ENCODE measurements around the gene PCSK6. TPM values are rescaled to one million over a fixed set of nuclear protein-coding genes. Genes with fewer than 3 reads are reported as not detected.
A peak's percentile ranks its signal among the peaks of the same experiment; 100 is the strongest.

PCSK6 gene
- total RNA-seq, 1 donor from 2014 or later, result 16.6 TPM

GRCh38 chr15:101258238-101259144, 231.0 kb downstream of the PCSK6 start:
- Histone ChIP-seq H3K27ac (no peak overlapping the region), H3K27me3 (no peaks in the 10 kb centered on the region), H3K4me1 (no peaks in the 10 kb centered on the region), H3K4me3 (no peak overlapping the region), H3K9me3 (no peaks in the 10 kb centered on the region), H3K36me3 (no peaks in the 10 kb centered on the region)
- ATAC-seq (peak; percentile 88), DNase-seq (no peak)
- TF ChIP-seq, protein P1, sequence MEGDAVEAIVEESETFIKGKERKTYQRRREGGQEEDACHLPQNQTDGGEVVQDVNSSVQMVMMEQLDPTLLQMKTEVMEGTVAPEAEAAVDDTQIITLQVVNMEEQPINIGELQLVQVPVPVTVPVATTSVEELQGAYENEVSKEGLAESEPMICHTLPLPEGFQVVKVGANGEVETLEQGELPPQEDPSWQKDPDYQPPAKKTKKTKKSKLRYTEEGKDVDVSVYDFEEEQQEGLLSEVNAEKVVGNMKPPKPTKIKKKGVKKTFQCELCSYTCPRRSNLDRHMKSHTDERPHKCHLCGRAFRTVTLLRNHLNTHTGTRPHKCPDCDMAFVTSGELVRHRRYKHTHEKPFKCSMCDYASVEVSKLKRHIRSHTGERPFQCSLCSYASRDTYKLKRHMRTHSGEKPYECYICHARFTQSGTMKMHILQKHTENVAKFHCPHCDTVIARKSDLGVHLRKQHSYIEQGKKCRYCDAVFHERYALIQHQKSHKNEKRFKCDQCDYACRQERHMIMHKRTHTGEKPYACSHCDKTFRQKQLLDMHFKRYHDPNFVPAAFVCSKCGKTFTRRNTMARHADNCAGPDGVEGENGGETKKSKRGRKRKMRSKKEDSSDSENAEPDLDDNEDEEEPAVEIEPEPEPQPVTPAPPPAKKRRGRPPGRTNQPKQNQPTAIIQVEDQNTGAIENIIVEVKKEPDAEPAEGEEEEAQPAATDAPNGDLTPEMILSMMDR (IDR thresholded peaks at IDR 0.05), result peak; percentile 86
- intact Hi-C loops (cut with DNase I), result loop anchor here (5.0 kb wide), 1 partner anchor 171 kb away; no protein-coding TSS in a partner anchor

DNA sequence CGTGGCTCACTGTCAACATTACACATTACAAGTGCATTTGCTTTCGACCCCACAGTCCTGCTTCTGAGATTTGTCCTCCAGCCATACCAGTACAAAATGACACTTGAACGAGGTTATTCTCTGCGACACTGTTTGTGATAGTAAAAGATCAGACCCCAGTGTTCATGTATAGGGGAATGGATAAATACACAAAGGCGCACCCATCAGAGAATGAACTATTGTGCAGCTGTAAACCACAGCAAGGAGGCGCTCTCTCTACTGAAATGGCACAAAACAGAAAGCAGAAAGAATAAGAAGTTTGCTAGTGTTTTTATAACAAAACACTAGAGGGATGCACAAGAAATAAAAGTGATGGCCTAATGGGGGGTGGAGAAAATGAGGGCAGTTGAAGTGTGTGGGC, 232.8 kb downstream of the PCSK6 start:
- DNase-seq (no peak), ATAC-seq (no peak)
- TF ChIP-seq, protein P1 (IDR thresholded peaks at IDR 0.05), result peak; percentile 6
- peaks cover 7% of the 10 kb centered on the region for H3K4me1 ChIP-seq
- no peaks in the 10 kb centered on the region for H3K36me3 ChIP-seq
- no peaks in the 10 kb centered on the region for H3K9me3 ChIP-seq
- no peaks in the 10 kb centered on the region for H3K27me3 ChIP-seq
- no peak overlapping the region for H3K4me3 ChIP-seq
- intact Hi-C loops (cut with DNase I), result loop anchor here (2.0 to 5.0 kb wide), 2 partner anchors 169 to 240 kb away; no protein-coding TSS in a partner anchor
- no peak overlapping the region for H3K27ac ChIP-seq

DNA sequence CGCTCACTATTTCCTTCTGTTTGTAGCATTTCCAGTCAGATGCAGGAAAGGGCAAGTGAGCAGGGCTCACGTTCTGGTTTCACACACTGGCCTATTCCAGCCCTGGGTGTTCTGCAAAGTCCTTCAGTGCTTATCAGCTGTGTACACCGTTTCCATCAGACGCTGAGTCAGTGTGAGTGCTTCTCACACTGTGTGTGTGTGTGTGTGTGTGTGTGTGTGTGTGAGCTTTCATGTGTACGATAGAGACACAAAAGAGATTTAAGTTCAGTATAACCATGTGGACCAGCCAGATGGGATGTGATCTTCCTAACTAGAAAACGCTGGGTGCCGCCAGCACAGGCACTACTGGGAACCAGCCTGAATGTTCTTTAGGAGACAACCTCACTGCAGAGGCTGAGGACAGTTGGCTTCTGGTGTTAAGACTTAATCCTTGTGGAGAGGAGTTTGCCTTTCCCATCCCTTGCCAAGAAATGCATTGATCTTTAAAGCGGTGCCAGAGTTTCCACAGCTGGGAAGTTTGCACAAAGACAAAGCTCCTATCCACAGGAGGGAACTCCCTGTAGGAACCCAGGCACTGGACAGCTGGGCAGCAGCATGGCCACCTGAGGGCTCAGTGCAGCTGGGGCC, 233.8 kb downstream of the PCSK6 start:
- Histone ChIP-seq H3K36me3 (no peaks in the 10 kb centered on the region), H3K4me3 (no peak overlapping the region), H3K27me3 (no peaks in the 10 kb centered on the region), H3K27ac (no peak overlapping the region), H3K4me1 (peaks cover 7% of the 10 kb centered on the region), H3K9me3 (no peaks in the 10 kb centered on the region)
- DNase-seq (no peak), ATAC-seq (peak; percentile 6)
- intact Hi-C loops (cut with DNase I), result loop anchor here (2.0 to 5.0 kb wide), 2 partner anchors 168 to 239 kb away; no protein-coding TSS in a partner anchor
- TF ChIP-seq, protein P1 (IDR thresholded peaks at IDR 0.05), result no peak

DNA sequence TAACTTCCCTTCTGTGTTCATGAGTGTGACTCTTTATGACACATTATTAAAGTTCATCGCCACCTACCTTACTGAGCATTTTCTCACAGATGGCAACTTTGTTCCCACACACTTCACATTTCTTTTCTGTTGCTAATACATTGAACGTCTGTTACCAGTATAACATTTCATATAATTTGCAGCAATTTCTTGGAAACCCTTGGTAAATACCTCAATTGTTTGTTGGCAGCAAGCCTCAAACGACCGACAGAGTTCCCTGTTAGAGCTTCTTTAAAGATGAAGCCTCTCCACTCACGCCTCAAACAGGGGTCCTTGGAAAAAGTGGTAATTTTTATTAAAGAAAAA, 234.5 kb downstream of the PCSK6 start:
- Histone ChIP-seq H3K27me3 (no peaks in the 10 kb centered on the region), H3K4me3 (no peak overlapping the region), H3K4me1 (peaks cover 8% of the 10 kb centered on the region), H3K36me3 (no peaks in the 10 kb centered on the region), H3K9me3 (no peaks in the 10 kb centered on the region), H3K27ac (no peak overlapping the region)
- no peak for DNase-seq
- intact Hi-C loops (cut with DNase I), result loop anchor here (5.0 kb wide), 1 partner anchor 168 kb away; no protein-coding TSS in a partner anchor
- ATAC-seq, result no peak
- TF ChIP-seq, protein P1 (IDR thresholded peaks at IDR 0.05), result no peak

GRCh38 chr15:101254157-101255050, 235.1 kb downstream of the PCSK6 start:
- Histone ChIP-seq H3K4me1 (peaks cover 14% of the 10 kb centered on the region), H3K27me3 (no peaks in the 10 kb centered on the region), H3K27ac (no peak overlapping the region), H3K9me3 (no peaks in the 10 kb centered on the region), H3K36me3 (no peaks in the 10 kb centered on the region), H3K4me3 (no peak overlapping the region)
- no peak for ATAC-seq
- TF ChIP-seq, protein P1 (IDR thresholded peaks at IDR 0.05), result no peak
- intact Hi-C loops (cut with DNase I), result loop anchor here (5.0 kb wide), 1 partner anchor 167 kb away; no protein-coding TSS in a partner anchor
- DNase-seq, result no peak
